NK-92 treated with Interleukin-12 subunit alpha and Interleukin-12 subunit beta, amount 100 ng/mL, for 24 hours (cell line): ENCODE data around the gene ZNF564.
"Not testable (repeated sequence)": the region's sequence is repeated elsewhere in the genome, so short reads cannot be mapped to it uniquely, and the experiment has no call there.

Experiments used
- DNase-seq: peaks from one replicate; lab custom pipeline; 2025; lab: John Stamatoyannopoulos, UW

Gene ZNF564

GRCh38 chr19:12496480-12496879 lies 54.8 kb downstream of the ZNF564 start:
- DNase-seq = no peak

- no peak for DNase-seq
These were observed 56.1 kb downstream of the ZNF564 start for GRCh38 chr19:12495002-12495802.

GRCh38 chr19:12494260-12494860 lies 56.9 kb downstream of the ZNF564 start:
- DNase-seq = no peak

- DNase-seq = not testable (repeated sequence)
These were observed 65.0 kb downstream of the ZNF564 start for GRCh38 chr19:12486265-12486783.

GRCh38 chr19:12485571-12485970 lies 65.7 kb downstream of the ZNF564 start:
- no peak for DNase-seq

GRCh38 chr19:12485052-12485416 lies 66.2 kb downstream of the ZNF564 start:
- no peak for DNase-seq

GRCh38 chr19:12484371-12485051 lies 66.8 kb downstream of the ZNF564 start, which contains the start of gene ZNF709:
Gene ZNF709 (minus strand): TSS chr19:12484816. CDS start chr19:12484657, 159 bp downstream.
- no peak for DNase-seq

- no peak for DNase-seq
These were observed 67.3 kb downstream of the ZNF564 start for GRCh38 chr19:12484011-12484370.

- no peak for DNase-seq
These were observed 68.8 kb downstream of the ZNF564 start for GRCh38 chr19:12482509-12482886.

- DNase-seq = no peak
These were observed 69.3 kb downstream of the ZNF564 start for GRCh38 chr19:12481781-12482508.

- DNase-seq = no peak
These were observed 72.9 kb downstream of the ZNF564 start for GRCh38 chr19:12478234-12478941.
